T-cell (primary cell): ENCODE data around the gene NUP210. TPM values are rescaled to one million over a fixed set of nuclear protein-coding genes. Genes with fewer than 3 reads are reported as not detected.

Experiments used
- ATAC-seq, 4 experiments: fragments of 200-7000 bp in 3 of 4; fragments of 150-1000 bp in 1 of 4; cut with Tn5 transposase; replicated peaks in 1 of 4; 1 replicate in 3 of 4; 2 replicates in 1 of 4; pipeline ENCODE4 v1.10.0; 2021; ENCODE audit warnings: moderate library complexity in 3 of 4, mild to moderate bottlenecking in 2 of 4, moderate number of reproducible peaks in 1 of 4
- CTCF ChIA-PET, 2 donors: fragments of 300-600 bp; sonication (Branson Sonifier 250); formaldehyde crosslinking; loops; one replicate each; lab custom pipeline; 2022; ENCODE audit warnings: antibody characterized with exemption in 2 of 2; lab: Charles Lee
- POLR2A ChIA-PET, 2 donors: fragments of 300-600 bp; sonication (Branson Sonifier 250); formaldehyde crosslinking; loops; one replicate each; lab custom pipeline; 2022; ENCODE audit warnings: antibody characterized with exemption in 2 of 2; lab: Charles Lee
- DNase-seq, 35 experiments: peaks; one replicate each; pipeline versions ENCODE4 v3.0.0 to v3.0.0-alpha.2; 2013 to 2023
- H3K27ac ChIP-seq: one replicate; pipeline ENCODE4 v1.5.1; 2013; ENCODE audit warnings: low read length
- H3K27me3 ChIP-seq, 2 experiments: replicated peaks in 1 of 2; 1 replicate in 1 of 2; 2 replicates in 1 of 2; pipeline versions ENCODE4 v1.6.1 to v1.7.0; 2013; ENCODE audit warnings: low read length in 1 of 2, mixed read lengths in 1 of 2; ENCODE audit not compliant: control insufficient read depth in 2 of 2, insufficient read depth in 2 of 2; ENCODE audit errors: extremely low read depth in 1 of 2
- H3K36me3 ChIP-seq, 2 donors: 1 replicate in 1 of 2; 2 replicates in 1 of 2; pipeline versions ENCODE4 v1.6.1 to v1.7.0; 2013; ENCODE audit warnings: low read length in 1 of 2; ENCODE audit not compliant: control insufficient read depth in 2 of 2, insufficient read depth in 1 of 2; ENCODE audit errors: extremely low read depth in 1 of 2
- H3K4me1 ChIP-seq, 2 experiments: 1 replicate in 1 of 2; 2 replicates in 1 of 2; pipeline versions ENCODE4 v1.6.1 to v1.7.0; 2013; ENCODE audit warnings: low read length in 2 of 2, mixed read lengths in 1 of 2; ENCODE audit not compliant: insufficient read depth in 2 of 2, control insufficient read depth in 1 of 2; ENCODE audit errors: extremely low read depth in 1 of 2
- H3K4me3 ChIP-seq, 2 donors: 1 replicate in 1 of 2; 2 replicates in 1 of 2; pipeline versions ENCODE4 v1.5.1 to v1.7.0; 2013; ENCODE audit warnings: mild to moderate bottlenecking in 2 of 2, low read length in 1 of 2, moderate library complexity in 1 of 2; ENCODE audit not compliant: control insufficient read depth in 1 of 2; ENCODE audit errors: extremely low read depth in 1 of 2
- H3K9me3 ChIP-seq: 2 replicates; pipeline ENCODE4 v1.7.0; 2013
- H3K27ac Mint-ChIP-seq, 2 donors: one replicate each; pipeline ENCODE4 v1.8.0; 2020 to 2021; ENCODE audit warnings: mild to moderate bottlenecking in 2 of 2, mixed read lengths in 2 of 2
- H3K27me3 Mint-ChIP-seq, 2 donors: one replicate each; pipeline ENCODE4 v1.8.0; 2021 to 2022; ENCODE audit warnings: mixed read lengths in 2 of 2
- H3K36me3 Mint-ChIP-seq: one replicate; pipeline ENCODE4 v1.8.0; 2021; ENCODE audit warnings: mixed read lengths
- H3K4me1 Mint-ChIP-seq, 3 donors: one replicate each; pipeline ENCODE4 v1.8.0; 2020 to 2022; ENCODE audit warnings: mixed read lengths in 3 of 3, mild to moderate bottlenecking in 1 of 3
- H3K4me3 Mint-ChIP-seq, 3 donors: one replicate each; pipeline ENCODE4 v1.8.0; 2020 to 2022; ENCODE audit warnings: mild to moderate bottlenecking in 3 of 3, mixed read lengths in 3 of 3, moderate library complexity in 3 of 3
- H3K9me3 Mint-ChIP-seq, 3 donors: one replicate each; pipeline ENCODE4 v1.8.0; 2020 to 2022; ENCODE audit warnings: mixed read lengths in 3 of 3
- WGBS: methylation state at CpG from one replicate; pipeline ENCODE4 v1.1.5; 2013; ENCODE audit warnings: missing lambda C conversion rate; ENCODE audit not compliant: insufficient coverage; 5-methylcytosine and 5-hydroxymethylcytosine counted together
- total RNA-seq, 35 experiments: library from RNA in 6 of 35; stranded (reverse) in 6 of 35; fragments of 120-200 nt in 1 of 35; gene quantifications; one replicate each; pipeline versions ENCODE4 v1.2.1 to v1.2.4 and lab custom pipeline; 2013 to 2026

Gene NUP210
- total RNA-seq, 5 donors from 2014 or later (not counting 1 experiment from before 2014, with no cell fraction given), result 117 to 148 (median 125) TPM

- ATAC-seq, result no peak
- Histone ChIP-seq H3K9me3 (no peaks in the 10 kb centered on the region), H3K4me1 (no peaks in the 10 kb centered on the region), H3K36me3 (peaks cover 0 to 2% of the 10 kb centered on the region in 2 donors), H3K27ac (no peak overlapping the region), H3K4me3 (no peak overlapping the region), H3K27me3 (peaks cover 0 to 44% of the 10 kb centered on the region in 2 experiments)
- POLR2A ChIA-PET, result no interaction called here
- Mint-ChIP-seq H3K27me3 (peaks cover 12 to 17% of the 10 kb centered on the region in 2 donors), H3K4me1 (peaks cover 0 to 6% (median 0%) of the 10 kb centered on the region in 3 donors), H3K4me3 (no peak overlapping the region), H3K36me3 (no peaks in the 10 kb centered on the region), H3K27ac (no peak overlapping the region), H3K9me3 (peaks cover 0 to 3% (median 0%) of the 10 kb centered on the region in 3 donors)
- no peak for DNase-seq
- CTCF ChIA-PET, result no interaction called here
- WGBS, result 67% methylated on average over 2 of the region's 2 CpGs
Observed at GRCh38 chr3:13268120-13268519, 152.0 kb downstream of the NUP210 start.

GRCh38 chr3:13266651-13267362, 153.3 kb downstream of the NUP210 start:
- no peak overlapping the region for H3K27ac Mint-ChIP-seq
- H3K9me3 Mint-ChIP-seq, result peaks cover 0 to 3% (median 0%) of the 10 kb centered on the region in 3 donors
- DNase-seq (no peak), ATAC-seq (no peak)
- H3K27ac ChIP-seq, result no peak overlapping the region
- peaks cover 3 to 10% of the 10 kb centered on the region in 2 experiments for H3K4me1 ChIP-seq
- peaks cover 0 to 42% of the 10 kb centered on the region in 2 experiments for H3K27me3 ChIP-seq
- ChIA-PET POLR2A (no interaction called here), CTCF (no interaction called here)
- peaks cover 0 to 2% of the 10 kb centered on the region in 2 donors for H3K36me3 ChIP-seq
- 87% methylated on average over 6 of the region's 14 CpGs for WGBS
- H3K4me3 Mint-ChIP-seq, result no peak overlapping the region
- peaks cover 12 to 17% of the 10 kb centered on the region in 2 donors for H3K27me3 Mint-ChIP-seq
- no peak overlapping the region for H3K4me3 ChIP-seq
- H3K36me3 Mint-ChIP-seq, result no peaks in the 10 kb centered on the region
- no peaks in the 10 kb centered on the region for H3K9me3 ChIP-seq
- peaks cover 7 to 16% (median 9%) of the 10 kb centered on the region in 3 donors for H3K4me1 Mint-ChIP-seq

Other genes starting within 250 kb of the NUP210 start
- 10 to 100 TPM in 1 of 5 donors, 1 to 10 TPM in 4; 5.9 to 10.4 (median 7.9) TPM for gene HDAC11, start 60.0 kb upstream of the NUP210 start, total RNA-seq
- 1 to 10 TPM; 1.5 to 5.8 (median 2.8) TPM for gene FBLN2, start 128.8 kb upstream of the NUP210 start, total RNA-seq